GM12875 (cell line): ENCODE measurements around the gene OMG.
"Not testable (repeated sequence)": the region's sequence is repeated elsewhere in the genome, so short reads cannot be mapped to it uniquely, and the experiment has no call there.

ENCODE experiments used
- H3K4me3 ChIP-seq: one replicate; pipeline ENCODE4 v1.5.1; 2011; ENCODE audit warnings: low read depth, low read length, control low read depth
- CTCF ChIP-seq: IDR thresholded peaks from 2 replicates; pipeline ENCODE4 v1.5.1; 2011; ENCODE audit warnings: low read depth, mild to moderate bottlenecking, control low read depth, inconsistent platforms, low read length, moderate library complexity, borderline replicate concordance; ENCODE audit not compliant: insufficient read depth

Gene OMG

GRCh38 chr17:31297090-31297489 is at the start of gene OMG:
Gene OMG, minus strand, starts transcription at chr17:31297239. Its CDS starts 908 bp downstream, at chr17:31296331.
- no peak within 1 kb of the TSS for H3K4me3 ChIP-seq
- no peak for TF ChIP-seq CTCF

- H3K4me3 ChIP-seq: not testable (repeated sequence)
Observed at GRCh38 chr17:31345191-31345747, 48.2 kb upstream of the OMG start.

GRCh38 chr17:31339906-31340661 is 43.0 kb upstream of the OMG start:
- no peak for TF ChIP-seq CTCF
- H3K4me3 ChIP-seq: no peak overlapping the region

- TF ChIP-seq CTCF: no peak
- H3K4me3 ChIP-seq: no peak overlapping the region
Observed at GRCh38 chr17:31329221-31329620, 32.2 kb upstream of the OMG start.

- TF ChIP-seq CTCF: no peak
- H3K4me3 ChIP-seq: no peak overlapping the region
Observed at GRCh38 chr17:31328160-31328535, 31.1 kb upstream of the OMG start.

GRCh38 chr17:31327534-31328159 is 30.6 kb upstream of the OMG start:
- TF ChIP-seq CTCF: no peak
- no peak overlapping the region for H3K4me3 ChIP-seq

GRCh38 chr17:31323551-31323950 is 26.5 kb upstream of the OMG start:
- H3K4me3 ChIP-seq: no peak overlapping the region
- TF ChIP-seq CTCF: no peak
